Middle frontal gyrus (tissue), 1 donor: ENCODE measurements around the gene STAG3.

ENCODE experiments used
- DNase-seq: peaks from one replicate; pipeline ENCODE4 v3.0.0-alpha.2; 2015; ENCODE audit warnings: low spot score; ENCODE audit errors: extremely low spot score

The STAG3 gene

DNA sequence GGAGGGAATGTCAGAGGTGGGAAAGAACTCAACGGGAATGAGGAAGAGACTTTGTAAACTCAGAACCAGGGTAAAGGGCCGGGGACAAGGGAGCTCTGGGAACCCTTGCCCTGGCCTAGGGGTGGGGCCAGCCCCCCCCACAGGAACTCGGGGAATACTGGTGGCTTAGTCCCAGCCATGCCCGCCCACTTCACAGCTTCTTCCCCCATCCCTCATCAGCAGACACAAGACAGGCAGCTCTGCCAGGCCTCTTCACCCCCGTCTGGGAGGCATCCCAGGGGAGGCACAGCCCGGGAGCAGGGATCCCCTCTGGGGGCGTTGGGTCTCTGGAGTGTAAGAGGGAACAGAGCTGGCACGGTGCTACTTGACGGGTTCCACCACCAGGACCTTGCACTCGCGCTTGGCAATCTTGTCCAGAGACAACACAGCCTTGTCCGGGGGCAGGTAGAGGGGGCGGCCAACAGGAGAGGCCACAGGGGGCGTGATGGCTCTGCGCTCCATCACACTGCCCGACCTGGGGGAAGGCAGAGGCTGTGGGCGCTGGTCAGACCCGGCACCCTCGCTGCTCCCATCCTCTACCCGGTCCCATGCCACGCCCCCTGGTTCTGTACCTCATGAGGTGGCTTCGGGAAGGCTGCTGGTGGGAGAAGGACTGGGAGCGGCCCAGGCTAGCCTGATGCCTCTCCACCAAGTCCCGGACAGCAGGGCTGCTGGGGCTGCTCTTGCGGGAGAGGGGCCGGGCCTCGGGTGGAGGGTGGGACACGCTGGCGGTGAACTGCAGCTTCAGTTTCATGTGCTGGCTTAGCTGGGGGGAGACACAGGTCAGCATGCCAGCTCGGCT, 22.8 kb upstream of the STAG3 start:
- DNase-seq, result no peak

DNA sequence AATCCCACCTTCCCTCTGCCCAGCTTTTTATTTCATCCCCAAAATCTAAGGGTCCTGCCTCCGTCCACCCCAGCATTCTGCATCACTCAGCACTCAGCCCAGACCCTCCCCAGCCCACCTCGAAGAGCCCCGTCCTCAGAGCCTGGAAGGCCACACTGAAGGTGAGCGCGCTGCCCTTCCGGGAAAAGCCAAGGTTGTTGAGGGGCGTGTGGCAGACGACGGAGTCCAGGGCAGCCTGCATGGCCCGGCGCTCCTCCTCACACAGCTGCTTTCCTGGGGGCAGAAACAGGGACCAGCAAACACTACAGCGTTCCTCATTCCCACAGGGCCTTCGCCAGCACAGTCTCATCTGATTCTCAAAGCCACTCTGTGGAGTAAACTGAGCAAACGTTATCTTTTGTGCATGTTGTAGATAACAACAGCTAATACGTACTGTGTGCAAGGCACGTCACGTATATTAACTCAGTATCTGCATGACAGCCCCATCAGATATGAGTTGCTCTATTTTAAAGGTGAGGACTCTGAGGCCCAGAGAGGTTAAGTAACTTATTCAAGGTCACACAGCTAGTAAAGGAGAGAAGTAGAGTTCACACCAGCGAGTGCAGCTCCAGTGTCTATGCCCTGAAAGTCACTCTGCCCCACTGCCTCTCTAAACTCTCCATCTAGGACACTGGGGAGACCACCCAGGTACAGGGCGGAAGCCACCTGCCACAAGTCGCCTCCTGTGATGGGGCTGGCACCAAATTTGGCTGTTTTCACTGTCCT, 22.0 kb upstream of the STAG3 start:
- no peak for DNase-seq

DNA sequence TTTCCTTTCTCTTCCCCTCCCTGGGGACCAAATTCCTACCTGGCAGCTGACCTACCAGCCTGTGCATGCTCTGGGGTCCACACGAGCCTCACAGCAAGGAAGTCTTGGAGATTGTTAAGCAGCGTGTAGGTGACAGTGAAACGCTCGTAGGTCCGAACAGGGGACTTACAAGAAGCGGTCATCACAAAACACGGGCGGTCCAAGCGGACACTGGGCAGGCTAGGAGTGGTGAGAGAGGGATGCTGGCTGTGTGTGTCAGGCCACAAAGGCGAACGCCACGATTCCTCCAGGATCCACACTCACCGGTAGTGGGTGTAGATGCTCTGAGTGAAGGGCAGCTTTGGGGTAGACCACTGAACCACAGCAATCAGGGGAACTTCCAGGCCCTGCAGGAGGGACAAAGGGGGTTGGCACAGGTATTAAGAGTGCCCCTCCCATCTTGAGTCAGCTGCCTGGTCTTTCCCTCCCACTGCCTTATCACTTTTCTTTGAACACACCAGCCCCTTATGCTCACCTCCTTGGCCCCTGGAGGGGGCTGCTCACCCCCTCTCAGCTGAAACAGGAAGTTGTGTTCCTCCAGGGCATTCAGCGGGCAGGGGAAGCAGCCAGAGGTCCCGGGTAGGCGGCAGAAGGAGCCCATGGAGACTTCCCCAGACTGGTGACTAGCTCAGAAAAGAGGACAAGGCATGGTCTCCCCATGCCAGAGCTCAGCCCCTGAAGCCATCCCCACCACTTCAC, 21.2 kb upstream of the STAG3 start:
- no peak for DNase-seq

DNA sequence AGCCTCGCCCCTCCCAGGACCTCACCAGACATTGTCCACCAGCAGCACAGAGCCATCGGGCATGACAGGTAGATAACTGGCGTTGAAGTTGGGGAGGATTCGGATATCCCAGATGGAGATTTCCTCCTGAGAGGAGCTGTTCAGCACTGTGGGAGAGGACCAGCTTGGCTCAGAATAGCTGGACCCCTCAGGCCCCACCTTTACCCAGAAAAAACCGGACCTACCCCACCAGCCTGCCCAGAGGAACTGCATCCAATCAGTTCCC, 20.7 kb upstream of the STAG3 start:
- no peak for DNase-seq

DNA sequence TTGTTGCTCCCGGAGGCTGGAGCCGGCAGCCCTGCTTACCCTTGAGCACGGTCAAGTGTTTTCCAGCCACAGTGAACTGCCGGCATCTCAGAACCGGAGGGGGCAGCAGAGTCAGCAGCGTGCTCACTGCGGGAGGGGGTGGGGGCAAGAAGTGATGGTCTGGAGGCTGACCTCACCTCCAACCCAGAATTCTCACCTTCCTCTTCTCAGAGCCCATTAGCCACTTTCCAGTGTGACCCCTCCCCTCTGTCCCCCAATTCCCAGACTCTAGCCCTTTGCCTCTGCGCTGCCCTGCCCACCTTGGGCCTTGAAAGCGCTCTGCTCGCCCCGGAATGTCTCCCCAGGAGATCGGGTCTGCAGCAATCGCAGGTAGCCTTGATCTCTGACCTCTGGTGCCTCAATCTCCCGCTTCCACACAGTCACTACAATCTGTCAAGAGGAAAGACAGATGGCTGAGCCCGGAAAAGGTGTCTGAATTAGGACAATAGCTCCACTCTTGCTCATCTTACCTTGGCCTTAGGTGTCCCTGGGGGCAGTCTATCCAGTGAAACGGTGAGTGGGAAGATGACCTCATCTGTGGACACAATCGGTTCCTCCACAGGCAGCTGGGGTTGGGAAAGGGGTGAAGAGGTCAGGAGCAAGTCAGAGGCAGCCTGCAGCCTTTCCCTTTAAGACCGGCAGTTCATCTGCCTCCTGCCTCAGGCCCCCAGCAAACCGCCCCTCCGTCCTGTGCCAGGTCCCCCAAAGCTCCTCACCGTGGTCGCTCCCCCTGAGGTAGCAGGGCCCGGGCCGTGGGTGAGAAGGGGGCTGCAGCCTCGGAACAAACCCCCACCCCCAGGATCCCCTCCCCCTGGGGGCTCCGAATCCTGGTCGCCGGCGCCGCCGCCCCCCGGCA, 20.1 kb upstream of the STAG3 start:
- no peak for DNase-seq

DNA sequence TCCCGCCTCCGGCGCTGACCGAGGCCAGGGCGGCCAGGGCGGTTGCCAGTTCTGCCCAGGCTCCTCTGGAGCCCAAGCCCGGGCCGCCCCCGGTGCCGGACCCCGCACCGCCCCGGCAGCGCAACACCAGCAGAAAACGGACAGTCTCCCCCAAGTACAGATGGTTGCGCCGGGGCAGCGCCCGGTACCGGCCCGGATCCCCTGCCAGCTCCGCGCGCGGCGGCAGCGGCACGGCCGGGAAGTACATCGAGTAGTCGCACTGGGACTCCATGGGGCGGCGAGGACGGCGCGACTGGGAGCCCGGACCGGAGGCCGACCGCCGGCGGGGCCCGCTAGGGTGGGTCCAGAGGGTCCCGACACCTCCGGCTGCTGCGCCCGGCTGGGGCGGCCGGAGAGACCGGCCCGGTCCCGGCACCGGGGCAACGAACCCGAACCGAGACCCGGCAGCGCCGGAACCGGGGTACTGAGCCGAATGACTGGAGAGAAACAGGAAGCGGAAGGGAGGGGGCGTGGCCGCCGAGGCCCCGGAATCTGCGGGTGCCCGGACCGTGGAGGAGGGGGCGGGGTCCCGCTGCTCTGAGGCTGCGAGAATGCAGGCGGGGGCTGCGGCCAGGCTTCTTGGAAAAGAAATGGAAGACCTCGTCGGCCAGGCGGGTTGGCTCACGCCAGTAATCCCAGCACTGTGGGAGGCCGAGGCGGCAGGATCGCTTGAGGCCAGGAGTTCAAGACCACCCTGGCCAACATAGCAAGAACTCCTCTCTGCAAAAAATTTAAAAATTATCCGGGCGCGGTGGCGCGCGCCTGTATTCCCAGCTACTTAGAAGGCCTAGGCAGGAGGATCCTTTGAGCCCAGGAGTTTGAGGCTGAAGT, 19.3 kb upstream of the STAG3 start, which contains the start of gene TRAPPC14:
Gene TRAPPC14 (minus strand): TSS at position 495 of the 870 bp plus-strand sequence. CDS start 224 bp downstream, at position 271.
- DNase-seq, result peak; percentile 58

DNA sequence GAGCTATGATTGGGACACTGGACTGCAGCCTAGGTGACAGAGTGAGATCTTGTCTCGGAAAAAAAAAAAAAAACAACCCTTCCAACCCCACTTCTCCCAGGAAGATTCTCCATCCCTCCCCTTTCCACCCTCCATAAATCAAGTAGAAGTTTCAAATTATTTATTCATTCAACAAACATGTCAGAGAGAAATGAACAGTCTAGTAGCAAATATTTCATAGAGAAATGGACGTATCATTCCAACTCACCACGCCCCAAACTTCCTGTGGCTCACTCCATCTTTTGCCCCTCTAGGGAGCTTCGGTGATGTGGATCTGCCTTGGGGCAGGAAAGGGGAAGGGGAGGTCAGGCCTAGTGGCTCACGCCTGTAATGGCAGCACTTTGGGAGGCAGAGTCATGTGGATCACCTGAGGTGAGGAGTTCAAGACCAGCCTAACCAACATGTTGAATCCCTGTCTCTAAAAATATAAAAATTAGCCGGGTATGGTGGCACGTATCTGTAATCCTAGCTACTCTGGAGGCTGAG, 18.6 kb upstream of the STAG3 start:
- no peak for DNase-seq

DNA sequence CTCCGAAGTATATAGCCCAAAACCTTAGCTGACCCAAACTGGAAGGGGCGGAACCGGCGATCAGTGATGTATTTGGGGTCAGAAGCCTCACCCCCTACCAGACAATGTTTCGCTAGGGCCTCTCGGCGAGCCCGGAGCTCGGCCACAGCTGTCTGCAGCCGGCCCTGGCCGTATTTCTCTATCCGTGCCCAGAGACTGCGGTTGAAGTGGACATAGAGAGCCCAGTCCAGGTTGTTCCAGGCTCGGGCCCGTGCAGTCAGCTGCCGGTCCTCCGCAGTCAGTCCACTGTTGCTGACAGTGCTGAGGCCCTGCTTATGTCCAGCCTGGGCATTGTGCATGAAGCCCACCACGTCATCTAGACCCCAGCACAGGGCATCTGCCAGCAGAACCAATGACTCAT, 17.7 kb upstream of the STAG3 start:
- no peak for DNase-seq

DNA sequence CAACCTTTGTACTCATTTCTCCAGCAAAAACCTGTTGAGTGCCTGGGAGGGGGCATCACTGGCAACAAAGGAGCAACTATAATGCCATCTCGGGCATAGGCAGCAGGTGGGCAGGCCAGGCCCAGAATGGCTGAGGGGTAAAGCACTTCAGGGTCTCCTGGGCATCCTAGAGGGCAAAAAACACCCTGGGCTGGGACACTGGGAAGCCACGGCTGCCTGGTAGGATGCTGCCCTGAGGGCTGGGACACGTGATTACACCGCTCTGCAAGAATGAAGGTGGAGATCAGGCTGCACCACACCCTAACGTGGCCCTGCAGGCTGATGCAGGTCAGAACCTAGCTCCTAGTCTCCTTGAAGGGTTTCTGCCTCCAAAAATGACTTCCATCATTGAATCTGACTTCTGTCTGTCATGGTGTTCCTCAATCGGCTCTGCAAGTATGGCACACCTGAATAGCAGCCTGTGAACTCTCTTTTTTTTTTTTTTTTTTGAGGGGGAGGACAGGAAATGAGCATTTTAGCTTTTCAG, 14.6 kb upstream of the STAG3 start:
- no peak for DNase-seq

DNA sequence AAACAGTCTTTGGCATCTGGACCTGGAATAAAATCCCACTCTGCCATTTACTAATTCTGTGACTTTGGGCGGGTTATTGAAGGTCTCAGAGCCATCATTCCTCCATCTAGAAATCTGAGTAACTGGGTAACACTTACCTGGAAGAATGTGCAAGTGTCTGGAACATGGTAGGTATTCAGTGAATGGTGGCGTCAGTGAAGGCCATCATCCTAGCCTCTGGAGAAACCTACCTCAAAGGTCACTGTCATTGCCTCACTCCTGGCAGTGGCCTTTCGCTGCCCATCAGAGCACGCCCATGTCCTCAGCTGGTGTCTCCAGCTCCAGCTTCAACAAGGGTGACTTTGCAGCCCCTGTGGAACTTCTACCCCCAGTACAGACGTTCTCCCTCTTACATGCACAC, 13.8 kb upstream of the STAG3 start:
- no peak for DNase-seq

DNA sequence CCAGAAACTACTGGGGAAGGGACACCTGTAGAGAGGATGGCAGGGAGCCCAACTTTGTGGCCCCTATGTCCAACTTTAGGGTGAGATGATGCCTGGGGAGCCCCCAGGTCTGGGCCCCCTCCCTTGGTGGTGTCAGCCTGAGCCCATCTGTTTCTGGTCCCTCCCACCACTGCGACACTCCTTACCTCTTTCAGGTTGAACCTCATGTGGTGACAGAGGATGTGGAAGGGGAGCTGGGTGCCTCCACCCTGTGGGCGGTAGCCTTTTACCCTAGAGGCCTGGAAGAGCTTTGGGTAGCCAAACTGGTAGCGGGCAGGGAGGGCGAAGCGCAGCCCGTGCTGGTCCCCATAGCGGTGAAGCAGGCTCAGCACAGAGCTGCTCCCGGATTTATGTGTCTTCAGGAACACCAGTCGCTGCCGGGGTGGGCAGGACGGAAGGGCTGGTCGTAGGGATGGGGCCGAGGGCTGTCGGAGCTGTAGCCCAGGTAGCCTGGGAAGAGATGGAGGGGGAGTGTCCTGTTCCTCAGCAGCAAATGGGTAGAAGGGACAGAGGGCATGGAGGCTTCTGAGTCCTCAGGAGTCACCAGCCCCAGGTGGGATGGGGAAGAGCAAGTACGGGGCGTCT, 11.3 kb upstream of the STAG3 start:
- no peak for DNase-seq

DNA sequence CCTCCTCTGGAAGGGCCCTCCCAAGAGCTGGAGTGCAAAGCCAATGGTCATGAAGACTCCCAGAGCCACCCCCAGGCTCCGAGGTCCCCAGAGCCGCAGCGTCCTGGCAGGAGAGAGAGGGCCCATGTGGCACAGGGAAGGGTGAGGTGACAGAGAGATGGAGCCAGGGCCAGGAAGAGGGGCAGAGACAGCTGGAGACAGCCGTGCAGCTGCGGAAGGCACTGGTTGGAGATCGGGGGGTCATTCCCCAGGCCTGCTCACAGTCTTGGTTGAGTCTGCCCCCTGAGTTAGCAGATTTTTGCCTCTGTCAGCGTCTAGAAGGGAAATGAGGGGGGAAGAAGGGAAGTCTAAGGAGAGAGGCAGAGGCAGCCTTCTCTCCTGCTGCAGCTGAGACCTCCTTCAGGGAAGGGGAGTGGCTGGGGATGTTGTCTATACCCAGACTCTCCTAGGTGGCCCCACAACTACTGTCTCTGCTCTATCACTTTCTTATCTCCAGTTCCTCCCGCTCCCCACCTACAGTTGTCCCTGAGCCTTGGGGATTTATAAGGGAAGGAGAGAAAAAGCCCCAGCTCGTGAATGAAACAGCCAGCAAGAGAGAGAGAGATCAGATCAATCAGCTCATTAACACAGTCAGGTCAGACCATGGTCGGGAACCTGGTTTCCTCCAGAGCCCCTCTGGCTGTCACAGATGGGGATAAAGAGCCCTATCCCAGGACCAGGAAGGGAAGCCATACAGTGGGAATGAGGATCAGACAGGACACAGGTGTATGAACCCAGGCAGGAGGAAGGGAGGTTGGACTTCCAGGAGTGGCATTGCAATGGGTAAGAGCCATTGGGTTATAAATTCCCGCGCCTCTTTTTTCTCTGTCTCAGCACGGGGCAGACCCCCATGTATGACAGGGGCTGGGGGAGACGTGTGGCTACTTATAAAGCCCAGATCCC, 10.5 kb upstream of the STAG3 start:
- no peak for DNase-seq

DNA sequence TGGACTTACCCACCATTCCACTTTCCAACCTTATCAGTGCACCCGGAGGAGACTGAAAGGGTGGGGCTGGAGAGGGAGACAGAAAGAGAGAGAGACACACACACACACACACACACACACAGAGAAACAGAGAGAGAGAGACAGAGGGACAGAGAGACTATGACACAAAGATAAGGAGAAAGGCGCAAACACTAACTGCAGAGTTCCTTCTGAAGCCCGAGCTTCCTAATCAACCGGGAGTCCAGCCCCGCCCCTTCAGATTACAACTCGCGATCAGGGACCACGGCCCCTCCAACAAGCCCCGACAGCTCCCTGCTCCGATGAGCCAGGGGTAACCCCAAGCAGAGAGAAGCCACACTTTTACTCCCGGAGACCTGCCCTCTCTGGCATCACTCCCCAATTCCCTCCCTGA, 9.8 kb upstream of the STAG3 start:
- no peak for DNase-seq

DNA sequence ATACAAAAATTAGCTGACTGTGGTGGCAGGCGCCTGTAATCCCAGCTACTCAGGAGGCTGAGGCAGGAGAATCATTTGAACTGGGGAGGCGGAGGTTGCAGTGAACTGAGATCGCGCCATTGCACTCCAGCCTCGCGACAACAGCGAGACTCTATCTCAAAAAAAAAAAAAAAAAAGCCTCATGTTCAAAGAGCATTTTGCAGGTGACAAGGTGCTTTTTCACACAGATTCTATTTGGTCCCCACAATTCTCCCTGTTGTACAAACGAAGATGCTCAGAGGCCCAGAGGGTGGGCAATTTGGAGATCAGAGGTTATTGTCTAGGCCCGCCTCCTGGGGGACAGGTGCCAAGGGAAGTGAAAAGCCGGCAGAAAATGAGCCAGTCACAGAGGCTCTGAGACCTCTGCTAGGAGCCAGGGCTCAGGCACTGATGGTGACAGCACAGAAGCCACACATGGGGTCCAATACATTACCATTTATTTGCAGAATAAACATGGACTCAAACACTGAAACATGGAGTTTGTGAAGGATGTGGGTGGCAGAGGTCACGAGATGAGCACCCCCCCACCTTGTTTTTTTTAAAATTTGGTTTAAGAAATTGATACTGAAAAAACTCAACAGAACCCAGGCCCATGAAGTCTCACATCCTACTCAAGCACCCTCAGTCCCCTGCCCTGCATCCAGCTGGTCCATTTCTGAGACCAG, 8.4 kb upstream of the STAG3 start:
- DNase-seq, result no peak

DNA sequence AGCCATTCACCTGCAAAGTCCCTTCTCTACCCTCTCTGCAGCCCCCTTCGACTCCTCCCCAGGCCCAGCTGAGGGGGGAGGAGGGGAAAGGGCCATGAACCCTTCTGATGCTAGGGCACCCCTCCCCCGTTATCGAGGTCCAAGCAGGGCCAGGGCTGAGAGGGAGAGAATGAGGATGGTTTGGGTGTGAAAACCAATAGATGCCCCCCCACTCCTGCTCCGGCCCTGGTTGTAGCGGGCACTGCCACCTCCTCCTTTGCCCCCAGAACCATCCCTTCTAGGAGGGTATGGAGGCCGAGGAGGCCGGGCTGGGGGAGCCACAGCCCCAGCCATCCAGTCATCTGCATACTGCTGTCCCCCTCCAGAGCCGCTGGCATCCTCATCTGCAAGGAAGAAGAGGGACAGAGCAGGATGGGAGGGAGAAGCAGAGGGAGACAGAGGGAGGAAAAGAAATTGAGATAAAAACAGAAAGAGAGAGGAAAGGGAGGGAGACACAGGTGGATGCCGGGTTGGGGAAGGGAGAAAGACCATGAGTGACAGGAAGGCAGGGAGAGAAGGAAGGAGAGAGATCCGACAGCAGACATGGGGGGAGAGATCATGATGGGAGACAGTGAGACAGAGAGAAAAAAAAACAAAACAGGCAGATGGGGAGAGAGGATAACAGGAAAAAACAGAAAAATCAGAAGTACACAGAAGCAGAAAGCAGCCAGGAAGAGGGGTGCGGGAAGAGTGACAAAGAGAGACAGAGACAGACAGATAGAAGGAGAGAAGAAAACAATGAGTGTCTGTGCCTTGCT, 7.4 kb upstream of the STAG3 start:
- no peak for DNase-seq

DNA sequence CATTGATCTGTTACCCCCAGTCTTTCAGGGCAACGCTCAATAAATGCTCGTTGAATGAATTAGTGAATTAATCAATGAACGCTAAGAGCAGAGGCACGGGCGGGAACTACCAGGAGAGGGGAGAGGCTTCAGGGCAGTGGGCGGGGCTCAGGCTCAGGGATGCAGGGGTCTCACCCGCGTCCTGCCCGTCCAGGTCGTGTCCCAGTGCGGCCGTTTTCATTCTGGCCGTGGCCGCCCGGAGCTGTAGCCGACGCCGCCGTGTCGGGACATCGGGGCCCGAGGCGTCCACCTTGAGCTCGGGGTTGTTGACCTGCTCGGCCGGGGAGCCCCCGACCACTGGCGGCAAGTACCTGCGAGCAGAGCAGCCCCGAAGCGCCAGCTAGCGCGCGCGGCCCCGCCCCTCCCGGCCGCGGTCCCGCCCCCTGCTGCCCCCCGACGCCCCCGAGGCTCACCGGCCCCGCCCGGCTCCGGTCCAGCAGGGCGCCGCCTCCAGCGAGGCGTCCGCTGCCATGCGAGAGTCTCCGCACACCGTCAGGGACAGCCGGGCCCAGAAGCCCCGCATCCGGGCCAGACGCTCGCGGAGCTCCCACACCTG, 6.5 kb upstream of the STAG3 start:
- no peak for DNase-seq
